C4-2B (cell line): ENCODE data around the gene AGBL3.

Source experiments
- H3K27ac ChIP-seq: fragments of 450-650 bp; 2 replicates; pipeline ENCODE4 v1.5.1; 2017
- CTCF ChIP-seq: fragments of 450-650 bp; conservative IDR thresholded peaks from 2 replicates; pipeline ENCODE4 v1.5.1; 2017; ENCODE audit warnings: mild to moderate bottlenecking
- ZFX ChIP-seq: fragments of 450-650 bp; IDR thresholded peaks from 2 replicates; pipeline ENCODE4 v1.6.1; 2017

Gene AGBL3

DNA sequence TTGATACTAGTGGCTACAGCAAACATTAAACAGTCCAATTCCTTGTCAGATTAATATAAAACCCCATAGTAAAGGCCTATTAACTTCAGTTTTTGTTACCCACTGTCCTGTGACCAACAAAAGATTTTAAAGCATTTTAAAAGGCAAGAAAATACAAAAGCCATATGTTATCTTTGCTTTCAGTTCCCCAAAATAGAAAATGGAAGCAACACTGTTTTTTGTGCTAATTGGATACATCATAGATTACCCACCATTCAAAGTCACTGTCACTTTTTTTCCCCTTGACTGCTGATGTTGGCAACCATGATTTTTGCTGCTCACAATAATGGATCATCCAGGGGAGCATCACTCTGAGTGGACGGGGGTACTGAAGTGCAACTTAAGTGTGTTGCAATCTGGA is 109.1 kb downstream of the AGBL3 start:
- peak overlapping the region; percentile 97 for H3K27ac ChIP-seq
- TF ChIP-seq CTCF, result no peak
- no peak for TF ChIP-seq ZFX

GRCh38 chr7:135098391-135098790 is 112.1 kb downstream of the AGBL3 start:
- no peak for TF ChIP-seq CTCF
- no peak for TF ChIP-seq ZFX
- no peak overlapping the region for H3K27ac ChIP-seq

DNA sequence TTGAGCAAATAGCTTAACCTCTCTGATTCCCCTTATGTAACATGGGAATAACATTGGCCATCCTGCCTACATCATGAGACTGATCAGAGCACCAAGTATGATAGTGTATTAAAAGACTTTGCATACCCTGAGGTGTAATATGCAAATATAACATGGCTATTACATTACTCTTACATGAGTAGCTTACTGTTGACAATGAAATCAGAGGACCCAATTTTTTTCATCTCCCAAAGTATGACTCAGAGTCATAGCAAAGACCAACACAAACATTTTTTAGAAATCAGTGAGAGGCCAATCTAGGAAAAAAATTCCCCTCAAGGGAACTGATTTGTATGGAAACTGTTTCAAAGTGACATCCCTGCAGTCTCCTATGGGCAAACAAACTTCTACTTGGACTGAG is 114.5 kb downstream of the AGBL3 start:
- TF ChIP-seq CTCF (no peak), ZFX (no peak)
- no peak overlapping the region for H3K27ac ChIP-seq

- H3K27ac ChIP-seq, result no peak overlapping the region
- TF ChIP-seq ZFX, result no peak
- no peak for TF ChIP-seq CTCF
These were observed 116.1 kb downstream of the AGBL3 start for GRCh38 chr7:135102372-135102771.

DNA sequence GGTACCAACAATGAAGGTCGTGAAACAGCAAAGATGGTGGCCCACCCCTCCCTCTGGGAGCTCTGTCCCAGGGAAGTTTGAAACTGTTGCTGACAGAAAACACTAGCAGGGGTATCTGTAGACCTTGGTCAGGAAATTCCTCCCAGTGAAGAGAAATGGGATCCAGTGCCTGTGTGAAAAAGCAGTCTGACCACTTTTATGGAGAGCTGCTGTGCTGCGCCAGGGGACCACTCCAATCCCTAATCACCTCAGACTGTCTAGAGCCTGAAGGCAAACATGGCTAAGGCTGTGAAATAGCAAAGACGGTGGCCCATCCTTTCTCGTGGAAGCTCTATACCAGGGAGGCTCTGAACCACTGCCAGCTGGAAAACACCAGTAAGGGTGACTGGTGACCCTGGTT is 123.3 kb downstream of the AGBL3 start:
- no peak overlapping the region for H3K27ac ChIP-seq
- TF ChIP-seq CTCF (no peak), ZFX (no peak)

- H3K27ac ChIP-seq, result no peak overlapping the region
- TF ChIP-seq ZFX, result no peak
- TF ChIP-seq CTCF, result no peak
These were observed 123.7 kb downstream of the AGBL3 start for GRCh38 chr7:135109976-135110375.

DNA sequence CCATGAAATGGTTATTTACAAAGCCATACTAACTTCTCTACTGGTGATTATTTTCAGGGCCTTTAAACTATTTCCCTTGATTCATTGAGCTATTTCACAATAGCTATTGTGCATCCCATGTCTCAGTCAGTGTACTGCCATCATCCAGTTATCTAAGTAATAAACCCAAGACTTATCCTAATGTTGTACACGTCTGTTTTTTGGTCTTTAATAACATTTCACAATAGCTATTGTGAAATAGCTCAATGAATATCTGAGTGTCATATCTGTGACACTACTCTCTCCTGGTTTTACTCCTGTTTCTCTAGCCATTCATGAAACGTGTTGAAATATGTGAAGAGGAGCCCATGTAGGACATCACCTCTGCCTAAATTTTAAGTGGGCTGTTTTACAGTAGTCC is 125.1 kb downstream of the AGBL3 start:
- TF ChIP-seq CTCF (no peak), ZFX (no peak)
- H3K27ac ChIP-seq, result no peak overlapping the region
